Breast epithelium (tissue), 4 donors: ENCODE results near the gene PGRMC2. TPM values are rescaled to one million over a fixed set of nuclear protein-coding genes. Genes with fewer than 3 reads are reported as not detected.

Experiments
- DNase-seq, 2 donors: peaks; one replicate each; pipeline ENCODE4 v3.0.0-alpha.2; 2019; ENCODE audit warnings: low spot score in 2 of 2
- H3K27ac ChIP-seq, 2 donors: fragments of 200-600 bp; sonication (generic) in 1 of 2; one replicate each; pipeline ENCODE4 v1.5.1; 2016 to 2019; ENCODE audit warnings: mild to moderate bottlenecking in 1 of 2
- H3K27me3 ChIP-seq, 2 donors: fragments of 200-600 bp; sonication (generic) in 1 of 2; one replicate each; pipeline versions ENCODE4 v1.5.1 to v1.6.0; 2017 to 2019; ENCODE audit warnings: control low read depth in 1 of 2, mild to moderate bottlenecking in 1 of 2
- H3K36me3 ChIP-seq: fragments of 200-600 bp; one replicate; pipeline ENCODE4 v1.5.1; 2019
- H3K4me1 ChIP-seq, 2 donors: fragments of 200-600 bp; sonication (generic); one replicate each; pipeline ENCODE4 v1.5.1; 2016 to 2019; ENCODE audit warnings: control low read depth in 1 of 2
- H3K4me3 ChIP-seq, 3 donors: fragments of 200-600 bp; sonication (generic); 1 replicate in 2 of 3; 2 replicates in 1 of 3; pipeline ENCODE4 v1.5.1; 2016 to 2019; ENCODE audit warnings: mild to moderate bottlenecking in 3 of 3, moderate library complexity in 2 of 3
- H3K9me3 ChIP-seq, 2 donors: fragments of 200-600 bp; sonication (generic) in 1 of 2; one replicate each; pipeline ENCODE4 v1.5.1; 2016 to 2019; ENCODE audit warnings: control low read depth in 1 of 2
- POLR2A ChIP-seq: fragments of 450-650 bp; IDR thresholded peaks from one replicate; pipeline ENCODE4 v1.6.1; 2016; ENCODE audit warnings: antibody characterized with exemption, mild to moderate bottlenecking, moderate library complexity
- POLR2AphosphoS5 ChIP-seq, 3 donors: sonication (generic); formaldehyde crosslinking; IDR thresholded peaks; one replicate each; pipeline ENCODE4 v1.6.1; 2017; ENCODE audit warnings: antibody characterized with exemption in 3 of 3
- intact Hi-C: fragments of 100-400 bp; cut with DNase I; formaldehyde crosslinking; loops from one replicate; pipeline ENCODE4 v1.15.1; 2023; ENCODE audit warnings: low total_unique reads
- total RNA-seq, 3 donors: library from RNA; depleted of rRNA; stranded (reverse); fragments of >200 nt; gene quantifications; one replicate each; pipeline ENCODE4 v1.1.0, GENCODE V29; 2016
- TF ChIP-seq, protein P1 (sequence below), 3 donors: fragments of 450-650 bp; IDR thresholded peaks; one replicate each; pipeline ENCODE4 v1.5.1; 2016 to 2017; ENCODE audit warnings: antibody characterized with exemption in 3 of 3, mild to moderate bottlenecking in 3 of 3, moderate library complexity in 3 of 3

PGRMC2 gene
- total RNA-seq, 3 donors from 2014 or later = 34.7 to 51.2 (median 47.5) TPM

DNA sequence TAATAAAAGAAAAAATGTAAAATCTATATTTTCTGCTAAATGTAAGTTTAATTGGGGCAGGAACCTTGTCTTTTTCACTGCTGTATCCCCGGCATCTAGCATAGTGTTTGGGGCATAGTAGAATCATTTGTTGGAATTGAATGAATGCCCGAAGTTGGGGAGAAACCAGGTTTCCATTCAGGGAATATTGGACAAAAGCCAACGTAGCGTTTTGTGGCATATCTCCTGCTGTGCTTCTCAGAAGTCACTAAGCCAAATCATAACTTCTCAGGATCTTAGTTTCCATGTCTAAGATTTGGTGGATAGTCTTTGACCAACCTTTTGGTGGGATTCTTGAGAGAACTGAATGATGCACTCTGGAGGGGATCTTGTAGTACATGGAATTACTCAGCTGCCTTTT is 42.0 kb upstream of the PGRMC2 start:
- H3K4me3 ChIP-seq = no peak overlapping the region
- TF ChIP-seq POLR2A (no peak), POLR2AphosphoS5 (IDR thresholded peaks at IDR 0.05) (no peak)
- TF ChIP-seq, protein P1, sequence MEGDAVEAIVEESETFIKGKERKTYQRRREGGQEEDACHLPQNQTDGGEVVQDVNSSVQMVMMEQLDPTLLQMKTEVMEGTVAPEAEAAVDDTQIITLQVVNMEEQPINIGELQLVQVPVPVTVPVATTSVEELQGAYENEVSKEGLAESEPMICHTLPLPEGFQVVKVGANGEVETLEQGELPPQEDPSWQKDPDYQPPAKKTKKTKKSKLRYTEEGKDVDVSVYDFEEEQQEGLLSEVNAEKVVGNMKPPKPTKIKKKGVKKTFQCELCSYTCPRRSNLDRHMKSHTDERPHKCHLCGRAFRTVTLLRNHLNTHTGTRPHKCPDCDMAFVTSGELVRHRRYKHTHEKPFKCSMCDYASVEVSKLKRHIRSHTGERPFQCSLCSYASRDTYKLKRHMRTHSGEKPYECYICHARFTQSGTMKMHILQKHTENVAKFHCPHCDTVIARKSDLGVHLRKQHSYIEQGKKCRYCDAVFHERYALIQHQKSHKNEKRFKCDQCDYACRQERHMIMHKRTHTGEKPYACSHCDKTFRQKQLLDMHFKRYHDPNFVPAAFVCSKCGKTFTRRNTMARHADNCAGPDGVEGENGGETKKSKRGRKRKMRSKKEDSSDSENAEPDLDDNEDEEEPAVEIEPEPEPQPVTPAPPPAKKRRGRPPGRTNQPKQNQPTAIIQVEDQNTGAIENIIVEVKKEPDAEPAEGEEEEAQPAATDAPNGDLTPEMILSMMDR (IDR thresholded peaks at IDR 0.05) = no peak
- no peak overlapping the region for H3K27ac ChIP-seq
- intact Hi-C loops = no loop called here
- H3K36me3 ChIP-seq = no peaks in the 10 kb centered on the region
- no peaks in the 10 kb centered on the region for H3K27me3 ChIP-seq
- DNase-seq = no peak
- no peaks in the 10 kb centered on the region for H3K9me3 ChIP-seq
- H3K4me1 ChIP-seq = no peaks in the 10 kb centered on the region

DNA sequence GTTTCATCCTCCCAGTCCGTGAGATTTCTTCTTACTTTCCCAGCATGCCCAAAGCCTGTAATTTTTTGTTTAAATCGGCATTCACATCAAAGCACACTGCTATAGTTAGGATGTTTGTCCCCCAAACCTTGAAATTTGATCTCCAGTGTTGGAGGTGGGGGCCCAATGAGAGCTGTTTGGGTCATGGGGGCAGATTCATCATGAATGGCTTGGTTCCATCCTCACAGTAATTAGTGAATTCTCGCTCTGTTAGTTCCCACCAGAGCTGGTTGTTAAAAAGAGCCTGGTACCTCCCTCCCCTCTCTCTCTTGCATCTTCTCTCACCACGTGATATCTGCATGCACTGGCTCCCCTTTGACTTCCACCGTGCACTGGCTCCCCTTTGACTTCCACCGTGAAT is 40.5 kb upstream of the PGRMC2 start:
- TF ChIP-seq, protein P1 (IDR thresholded peaks at IDR 0.05) = no peak
- no peak for TF ChIP-seq POLR2A
- no peak for TF ChIP-seq POLR2AphosphoS5 (IDR thresholded peaks at IDR 0.05)
- no peaks in the 10 kb centered on the region for H3K9me3 ChIP-seq
- no peaks in the 10 kb centered on the region for H3K27me3 ChIP-seq
- intact Hi-C loops = no loop called here
- no peak for DNase-seq
- no peak overlapping the region for H3K4me3 ChIP-seq
- no peaks in the 10 kb centered on the region for H3K36me3 ChIP-seq
- H3K4me1 ChIP-seq = no peaks in the 10 kb centered on the region
- H3K27ac ChIP-seq = no peak overlapping the region

DNA sequence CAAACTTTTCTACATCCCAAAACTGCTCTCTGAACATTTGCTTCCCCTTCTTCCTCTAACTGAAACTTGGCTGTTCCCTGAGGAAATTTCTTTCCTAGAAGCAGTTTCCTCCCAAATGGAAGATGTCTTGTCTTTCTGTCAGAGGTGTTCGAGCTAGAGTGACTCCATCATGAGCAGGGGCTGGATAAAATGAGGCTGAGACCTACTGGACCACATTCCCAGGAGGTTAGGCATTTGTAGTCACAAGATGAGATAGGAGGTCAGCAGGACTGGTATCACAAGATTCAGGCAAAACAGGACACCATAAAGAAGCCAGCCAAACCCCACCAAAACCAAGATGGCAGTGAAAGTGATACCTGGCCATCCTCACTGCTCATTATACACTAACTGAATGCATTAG is 35.8 kb upstream of the PGRMC2 start:
- Histone ChIP-seq H3K9me3 (no peaks in the 10 kb centered on the region), H3K4me3 (no peak overlapping the region), H3K27me3 (no peaks in the 10 kb centered on the region), H3K27ac (no peak overlapping the region), H3K4me1 (no peaks in the 10 kb centered on the region), H3K36me3 (no peaks in the 10 kb centered on the region)
- no peak for DNase-seq
- intact Hi-C loops = no loop called here
- no peak for TF ChIP-seq POLR2A
- no peak for TF ChIP-seq POLR2AphosphoS5 (IDR thresholded peaks at IDR 0.05)
- TF ChIP-seq, protein P1 (IDR thresholded peaks at IDR 0.05) = no peak

DNA sequence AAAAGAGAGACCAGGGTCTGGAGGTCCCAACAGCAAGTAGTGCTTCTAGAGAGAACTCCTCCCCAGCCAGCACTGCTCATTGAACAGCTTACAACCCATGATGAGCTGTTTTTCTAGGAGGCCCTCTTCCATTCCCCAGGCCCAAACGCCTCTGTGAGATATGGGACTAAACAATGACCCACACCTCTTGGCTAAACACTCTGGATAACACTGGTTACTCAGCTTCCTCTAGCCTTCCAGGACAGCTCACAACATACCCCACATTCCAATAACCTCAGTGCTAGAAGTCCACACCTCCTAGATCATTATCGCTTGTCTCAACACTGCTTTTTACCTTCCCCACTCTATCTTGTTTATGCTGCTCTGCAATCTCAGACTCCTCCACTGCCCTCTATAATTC is 35.4 kb upstream of the PGRMC2 start:
- Histone ChIP-seq H3K36me3 (no peaks in the 10 kb centered on the region), H3K27ac (no peak overlapping the region), H3K27me3 (no peaks in the 10 kb centered on the region), H3K4me3 (no peak overlapping the region), H3K9me3 (no peaks in the 10 kb centered on the region), H3K4me1 (no peaks in the 10 kb centered on the region)
- no peak for TF ChIP-seq POLR2AphosphoS5 (IDR thresholded peaks at IDR 0.05)
- TF ChIP-seq, protein P1 (IDR thresholded peaks at IDR 0.05) = no peak
- TF ChIP-seq POLR2A = no peak
- intact Hi-C loops = no loop called here
- no peak for DNase-seq

DNA sequence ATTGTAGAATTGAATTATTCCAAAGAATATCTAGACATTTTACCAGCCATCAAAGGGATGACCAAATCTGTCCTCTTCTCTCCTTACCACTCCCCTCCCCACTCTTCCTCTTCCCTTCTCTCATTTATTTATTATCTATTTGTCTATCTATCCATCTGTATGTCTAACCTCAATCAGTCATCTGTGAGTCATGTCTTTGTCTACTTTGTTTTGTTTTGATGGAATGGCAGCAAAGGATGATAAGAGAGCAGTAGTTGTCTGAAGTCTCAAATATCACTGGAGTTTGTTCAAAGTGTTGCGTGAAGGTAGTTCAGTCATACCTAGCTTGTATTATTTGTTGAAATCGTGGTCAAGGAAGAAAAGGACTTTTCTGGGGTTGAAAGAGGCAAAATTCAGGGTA is 34.7 kb upstream of the PGRMC2 start:
- no peak overlapping the region for H3K27ac ChIP-seq
- H3K4me1 ChIP-seq = no peaks in the 10 kb centered on the region
- H3K36me3 ChIP-seq = no peaks in the 10 kb centered on the region
- no peaks in the 10 kb centered on the region for H3K9me3 ChIP-seq
- intact Hi-C loops = no loop called here
- no peak for DNase-seq
- H3K4me3 ChIP-seq = no peak overlapping the region
- H3K27me3 ChIP-seq = no peaks in the 10 kb centered on the region
- TF ChIP-seq, protein P1 (IDR thresholded peaks at IDR 0.05) = no peak
- TF ChIP-seq POLR2A (no peak), POLR2AphosphoS5 (IDR thresholded peaks at IDR 0.05) (no peak)
